ENCODE measurements around the gene CA5A.
"Not testable (repeated sequence)": the region's sequence is repeated elsewhere in the genome, so short reads cannot be mapped to it uniquely, and the experiment has no call there.

CA5A gene

GRCh38 chr16:87922250-87922871 lies 14.0 kb downstream of the CA5A start:
- DNase-seq (ENCODE audit: low read depth): no peak

GRCh38 chr16:87921236-87921773 lies 15.0 kb downstream of the CA5A start:
- DNase-seq (ENCODE audit: low read depth): no peak

- no peak for DNase-seq (ENCODE audit: low read depth)
These were observed 16.7 kb downstream of the CA5A start for GRCh38 chr16:87919681-87919994.

GRCh38 chr16:87918866-87919680 lies 17.3 kb downstream of the CA5A start:
- DNase-seq (ENCODE audit: low read depth): peak; percentile 64

GRCh38 chr16:87918338-87918737 lies 18.0 kb downstream of the CA5A start:
- peak; percentile 48 for DNase-seq (ENCODE audit: low read depth)

- DNase-seq (ENCODE audit: low read depth): no peak
These were observed 18.8 kb downstream of the CA5A start for GRCh38 chr16:87917503-87917902.

GRCh38 chr16:87914812-87915211 lies 21.5 kb downstream of the CA5A start:
- no peak for DNase-seq (ENCODE audit: low read depth)

- not testable (repeated sequence) for DNase-seq (ENCODE audit: low read depth)
These were observed 22.2 kb downstream of the CA5A start for GRCh38 chr16:87914021-87914725.

GRCh38 chr16:87912691-87913090 lies 23.6 kb downstream of the CA5A start:
- DNase-seq (ENCODE audit: low read depth): not testable (repeated sequence)

- peak; percentile 67 for DNase-seq (ENCODE audit: low read depth)
These were observed 25.1 kb downstream of the CA5A start for GRCh38 chr16:87911106-87911763.

- DNase-seq (ENCODE audit: low read depth): not testable (repeated sequence)
These were observed 27.0 kb downstream of the CA5A start for GRCh38 chr16:87909203-87909935.

GRCh38 chr16:87908101-87908500 lies 28.2 kb downstream of the CA5A start:
- DNase-seq (ENCODE audit: low read depth): not testable (repeated sequence)

GRCh38 chr16:87905521-87905920 lies 30.8 kb downstream of the CA5A start:
- DNase-seq (ENCODE audit: low read depth): not testable (repeated sequence)

GRCh38 chr16:87904963-87905362 lies 31.4 kb downstream of the CA5A start:
- not testable (repeated sequence) for DNase-seq (ENCODE audit: low read depth)

- DNase-seq (ENCODE audit: low read depth): not testable (repeated sequence)
These were observed 35.8 kb downstream of the CA5A start for GRCh38 chr16:87900489-87900888.

GRCh38 chr16:87897521-87898505 lies 38.5 kb downstream of the CA5A start:
- DNase-seq (ENCODE audit: low read depth): no peak

- not testable (repeated sequence) for DNase-seq (ENCODE audit: low read depth)
These were observed 39.3 kb downstream of the CA5A start for GRCh38 chr16:87896924-87897520.

- DNase-seq (ENCODE audit: low read depth): not testable (repeated sequence)
These were observed 40.0 kb downstream of the CA5A start for GRCh38 chr16:87896176-87896890.

GRCh38 chr16:87895641-87896141 lies 40.6 kb downstream of the CA5A start:
- DNase-seq (ENCODE audit: low read depth): peak; percentile 62
